SU-DHL-6 (cell line): ENCODE data around the gene OR2T27.

ENCODE experiments used
- H2AFZ ChIP-seq: fragments of 200-600 bp; sonication (generic); 2 replicates; pipeline ENCODE4 v1.6.1; 2014; ENCODE audit warnings: low read depth, mild to moderate bottlenecking, moderate library complexity, mixed read lengths, antibody characterized with exemption, low read length; ENCODE audit not compliant: severe bottlenecking
- H3F3A ChIP-seq: fragments of 200-600 bp; shearing (Covaris generic); 2 replicates; pipeline ENCODE4 v1.6.0; 2016; ENCODE audit warnings: antibody characterized with exemption, mild to moderate bottlenecking; ENCODE audit not compliant: insufficient read depth
- H3K27ac ChIP-seq: fragments of 200-600 bp; sonication (generic); 2 replicates; pipeline ENCODE4 v1.5.1; 2016; ENCODE audit warnings: low read depth, mild to moderate bottlenecking, low read length, moderate library complexity, mixed read lengths
- H3K27me3 ChIP-seq: fragments of 200-600 bp; sonication (generic), shearing (Covaris generic); 2 replicates; pipeline ENCODE4 v1.6.0; 2014; ENCODE audit warnings: mild to moderate bottlenecking, low read length
- H3K36me3 ChIP-seq: fragments of 200-600 bp; sonication (generic); 2 replicates; pipeline ENCODE4 v1.6.1; 2014; ENCODE audit warnings: mild to moderate bottlenecking, low read length, mixed read lengths
- H3K4me2 ChIP-seq: fragments of 300-600, 200-600 bp; shearing (Covaris generic), sonication (generic); 2 replicates; pipeline ENCODE4 v1.6.0; 2014; ENCODE audit warnings: low read length, low read depth, mild to moderate bottlenecking; ENCODE audit not compliant: poor library complexity, severe bottlenecking
- H3K4me3 ChIP-seq: fragments of 200-600 bp; sonication (generic); 2 replicates; pipeline ENCODE4 v1.5.1; 2014; ENCODE audit warnings: antibody characterized with exemption, low read length, mild to moderate bottlenecking, mixed read lengths; ENCODE audit not compliant: insufficient read depth, poor library complexity, severe bottlenecking
- H3K79me2 ChIP-seq: fragments of 200-600 bp; sonication (generic); 2 replicates; pipeline ENCODE4 v1.6.1; 2014; ENCODE audit warnings: mild to moderate bottlenecking, low read length, moderate library complexity; ENCODE audit not compliant: insufficient read depth
- H3K9ac ChIP-seq: fragments of 200-600 bp; sonication (generic); 2 replicates; pipeline ENCODE4 v1.7.0; 2014; ENCODE audit warnings: mild to moderate bottlenecking, low read length
- H3K9me2 ChIP-seq: fragments of 200-600 bp; sonication (generic); replicated peaks from 2 replicates; pipeline ENCODE4 v1.6.1; 2014; ENCODE audit warnings: low read length; ENCODE audit not compliant: insufficient read depth
- H3K9me3 ChIP-seq: fragments of 200-600 bp; sonication (generic); 2 replicates; pipeline ENCODE4 v1.6.1; 2014; ENCODE audit warnings: low read length, mixed read lengths; ENCODE audit not compliant: insufficient read depth
- H4K20me1 ChIP-seq: fragments of 200-600 bp; sonication (generic); 2 replicates; pipeline ENCODE4 v1.6.1; 2014; ENCODE audit warnings: low read depth, mild to moderate bottlenecking, antibody characterized with exemption, low read length, moderate library complexity, mixed read lengths
- CTCF ChIP-seq: fragments of 200-600 bp; sonication (generic); IDR thresholded peaks from one replicate; pipeline ENCODE4 v1.5.1; 2017; ENCODE audit warnings: antibody characterized with exemption, mild to moderate bottlenecking, low read length, moderate library complexity; ENCODE audit not compliant: insufficient read depth, poor library complexity, severe bottlenecking
- EZH2phosphoT487 ChIP-seq: fragments of 200-600 bp; sonication (generic), shearing (Covaris generic); conservative IDR thresholded peaks from 2 replicates; pipeline ENCODE4 v1.6.1; 2018; ENCODE audit warnings: mild to moderate bottlenecking, antibody characterized with exemption, low read length, moderate library complexity, mixed read lengths

Gene OR2T27

GRCh38 chr1:248688527-248689298, 33.4 kb upstream of the OR2T27 start:
- Histone ChIP-seq H2AFZ (no peak overlapping the region), H3K79me2 (no peaks in the 10 kb centered on the region), H3K4me2 (no peak overlapping the region), H3F3A (no peaks in the 10 kb centered on the region), H3K4me3 (no peak overlapping the region), H3K9me2 (no peaks in the 10 kb centered on the region), H3K9me3 (no peaks in the 10 kb centered on the region), H3K9ac (no peak overlapping the region), H4K20me1 (no peaks in the 10 kb centered on the region), H3K27me3 (no peaks in the 10 kb centered on the region), H3K27ac (no peak overlapping the region), H3K36me3 (no peaks in the 10 kb centered on the region)
- TF ChIP-seq EZH2phosphoT487 (no peak), CTCF (no peak)

GRCh38 chr1:248686815-248687214, 31.5 kb upstream of the OR2T27 start:
- no peak overlapping the region for H3K27ac ChIP-seq
- H4K20me1 ChIP-seq: no peaks in the 10 kb centered on the region
- TF ChIP-seq EZH2phosphoT487 (no peak), CTCF (peak; percentile 20)
- H3K9me3 ChIP-seq: no peaks in the 10 kb centered on the region
- no peaks in the 10 kb centered on the region for H3K36me3 ChIP-seq
- H3K27me3 ChIP-seq: no peaks in the 10 kb centered on the region
- H3K4me3 ChIP-seq: no peak overlapping the region
- no peaks in the 10 kb centered on the region for H3K79me2 ChIP-seq
- no peaks in the 10 kb centered on the region for H3K9me2 ChIP-seq
- no peaks in the 10 kb centered on the region for H3F3A ChIP-seq
- H3K9ac ChIP-seq: no peak overlapping the region
- no peak overlapping the region for H2AFZ ChIP-seq
- H3K4me2 ChIP-seq: no peak overlapping the region

- Histone ChIP-seq H3K36me3 (no peaks in the 10 kb centered on the region), H3F3A (no peaks in the 10 kb centered on the region)
Measured at GRCh38 chr1:248681651-248682050, 26.3 kb upstream of the OR2T27 start.

More at GRCh38 chr1:248681651-248682050, 26.3 kb upstream of the OR2T27 start:
- Histone ChIP-seq H2AFZ (no peak overlapping the region), H3K9me2 (no peaks in the 10 kb centered on the region), H3K4me3 (no peak overlapping the region), H3K9ac (no peak overlapping the region), H3K27ac (no peak overlapping the region), H3K9me3 (no peaks in the 10 kb centered on the region), H3K27me3 (no peaks in the 10 kb centered on the region), H3K4me2 (no peak overlapping the region), H3K79me2 (no peaks in the 10 kb centered on the region), H4K20me1 (no peaks in the 10 kb centered on the region)
- no peak for TF ChIP-seq EZH2phosphoT487
- no peak for TF ChIP-seq CTCF
